H1 (cell line): Measurements from ENCODE around the gene LMTK2. TPM values are rescaled to one million over a fixed set of nuclear protein-coding genes. Genes with fewer than 3 reads are reported as not detected.

ENCODE experiments used
- HDAC2 ChIP-seq, 2 experiments: fragments of 300-600 bp in 1 of 2; sonication (generic) in 1 of 2; IDR thresholded peaks; 2 replicates each; pipeline ENCODE4 v1.6.1; 2011 to 2012; ENCODE audit warnings: low read depth in 2 of 2, low read length in 2 of 2, mild to moderate bottlenecking in 2 of 2, moderate library complexity in 2 of 2, borderline replicate concordance in 1 of 2, inconsistent platforms in 1 of 2
- YY1 ChIP-seq: IDR thresholded peaks from 2 replicates; pipeline ENCODE4 v1.6.1; 2011; ENCODE audit warnings: low read depth, mild to moderate bottlenecking, low read length
- polyA plus RNA-seq, 7 experiments: library from polyadenylated mRNA; depleted of rRNA in 3 of 7; stranded (reverse) in 5 of 7; unstranded in 2 of 7; fragments of >200 nt in 5 of 7; fragments of 200-250 nt in 2 of 7; gene quantifications; 1 replicate in 5 of 7; 2 replicates in 1 of 7; 4 replicates in 1 of 7; pipeline versions ENCODE4 v1.2.1 to v1.2.3, GENCODE V29; 2011 to 2013; ENCODE audit warnings: missing spikeins in 2 of 7, mixed read lengths in 2 of 7
- total RNA-seq: library from RNA; stranded (reverse); fragmentation: NEBNext Ultra II Directional; extraction: Animal tissue kit (Norgen Biotek cat#: 25700); gene quantifications from 2 replicates; pipeline ENCODE4 v1.2.1, GENCODE V29; 2021

LMTK2 gene
- total and polyA plus RNA-seq, 2 of the 8 experiments (the other 6 are each of a cell fraction or from before 2014, with no cell fraction given): 9.7 to 30.7 TPM

- TF ChIP-seq HDAC2 (IDR thresholded peaks at IDR 0.05; ENCODE audit: borderline replicate concordance in 1 of 2, low read depth in 2 of 2, low read length in 2 of 2) (no peak), YY1 (no peak)
Measured at GRCh38 chr7:98193474-98194180, 87.0 kb downstream of the LMTK2 start (continued).
